ENCODE data around the gene RPL38.

RPL38 gene

GRCh38 chr17:74190807-74191406 lies 12.6 kb upstream of the RPL38 start:
- H3K4me3 ChIP-seq (replicated peaks; ENCODE audit: low read depth, low read length), result no peak overlapping the region
- peak; percentile 50 for DNase-seq (ENCODE audit: low read depth)
- TF ChIP-seq CTCF (IDR thresholded peaks at IDR 0.05; ENCODE audit: low read length, missing control alignments), result no peak

- no peak overlapping the region for H3K4me3 ChIP-seq (replicated peaks; ENCODE audit: low read depth, low read length)
- DNase-seq (ENCODE audit: low read depth), result no peak
- TF ChIP-seq CTCF (IDR thresholded peaks at IDR 0.05; ENCODE audit: low read length, missing control alignments), result no peak
Observed at GRCh38 chr17:74192950-74193781, 10.3 kb upstream of the RPL38 start.

- DNase-seq (ENCODE audit: low read depth), result no peak
- TF ChIP-seq CTCF (IDR thresholded peaks at IDR 0.05; ENCODE audit: low read length, missing control alignments), result no peak
- no peak overlapping the region for H3K4me3 ChIP-seq (replicated peaks; ENCODE audit: low read depth, low read length)
Observed at GRCh38 chr17:74194682-74195081, 8.8 kb upstream of the RPL38 start.

GRCh38 chr17:74196541-74197317 lies 6.7 kb upstream of the RPL38 start:
- DNase-seq (ENCODE audit: low read depth), result no peak
- H3K4me3 ChIP-seq (replicated peaks; ENCODE audit: low read depth, low read length), result no peak overlapping the region
- TF ChIP-seq CTCF (IDR thresholded peaks at IDR 0.05; ENCODE audit: low read length, missing control alignments), result no peak

GRCh38 chr17:74197801-74198200 lies 5.7 kb upstream of the RPL38 start:
- DNase-seq (ENCODE audit: low read depth), result no peak
- no peak overlapping the region for H3K4me3 ChIP-seq (replicated peaks; ENCODE audit: low read depth, low read length)
- no peak for TF ChIP-seq CTCF (IDR thresholded peaks at IDR 0.05; ENCODE audit: low read length, missing control alignments)

GRCh38 chr17:74198694-74199093 lies 4.8 kb upstream of the RPL38 start:
- no peak overlapping the region for H3K4me3 ChIP-seq (replicated peaks; ENCODE audit: low read depth, low read length)
- TF ChIP-seq CTCF (IDR thresholded peaks at IDR 0.05; ENCODE audit: low read length, missing control alignments), result no peak
- DNase-seq (ENCODE audit: low read depth), result no peak

All from fibroblast of pulmonary artery (primary cell).